HFF-Myc (cell line): ENCODE measurements around the gene ABCG1.

ENCODE experiments used
- DNase-seq: peaks from one replicate; pipeline ENCODE4 v3.0.0-alpha.2; 2011; ENCODE audit warnings: low read depth; ENCODE audit errors: extremely low read depth
- H3K4me3 ChIP-seq: replicated peaks from 2 replicates; pipeline ENCODE4 v1.5.1; 2011; ENCODE audit warnings: low read depth, mild to moderate bottlenecking, control low read depth, low read length
- CTCF ChIP-seq: IDR thresholded peaks from 2 replicates; pipeline ENCODE4 v1.5.1; 2012; ENCODE audit warnings: mild to moderate bottlenecking, low read depth, low read length, control low read depth; ENCODE audit errors: missing control alignments

ABCG1 gene

GRCh38 chr21:42188663-42189062 lies 30.3 kb upstream of the ABCG1 start:
- TF ChIP-seq CTCF, result no peak
- no peak overlapping the region for H3K4me3 ChIP-seq

GRCh38 chr21:42189431-42189830 lies 29.5 kb upstream of the ABCG1 start:
- H3K4me3 ChIP-seq, result no peak overlapping the region
- no peak for DNase-seq
- no peak for TF ChIP-seq CTCF

More at GRCh38 chr21:42188663-42189062, 30.3 kb upstream of the ABCG1 start:
- DNase-seq, result no peak

GRCh38 chr21:42189860-42190485 lies 29.0 kb upstream of the ABCG1 start:
- TF ChIP-seq CTCF, result no peak
- DNase-seq, result no peak
- no peak overlapping the region for H3K4me3 ChIP-seq

- no peak overlapping the region for H3K4me3 ChIP-seq
- DNase-seq, result no peak
- TF ChIP-seq CTCF, result no peak
Measured at GRCh38 chr21:42190486-42190863, 28.5 kb upstream of the ABCG1 start.

- TF ChIP-seq CTCF, result no peak
Measured at GRCh38 chr21:42191064-42191463, 27.9 kb upstream of the ABCG1 start.

GRCh38 chr21:42191696-42192595 lies 27.0 kb upstream of the ABCG1 start:
- no peak for DNase-seq
- TF ChIP-seq CTCF, result no peak
- H3K4me3 ChIP-seq, result no peak overlapping the region

More at GRCh38 chr21:42191064-42191463, 27.9 kb upstream of the ABCG1 start:
- H3K4me3 ChIP-seq, result no peak overlapping the region
- DNase-seq, result no peak
